ENCODE measurements around the gene ITIH3.

- TF ChIP-seq FOXM1 (IDR thresholded peaks at IDR 0.05; ENCODE audit: borderline replicate concordance) (no peak), SP1 (IDR thresholded peaks at IDR 0.05) (no peak), ARNT (IDR thresholded peaks at IDR 0.05) (no peak), CTBP1 (IDR thresholded peaks at IDR 0.05; ENCODE audit: borderline replicate concordance) (no peak), SUZ12 (IDR thresholded peaks at IDR 0.05) (no peak), TARDBP (IDR thresholded peaks at IDR 0.05) (no peak)
Measured at GRCh38 chr3:52777959-52778805, 16.4 kb upstream of the ITIH3 start.

Data from HEK293T (cell line).